Activated CD4-positive, alpha-beta T cell treated with anti-CD3 and anti-CD28 coated beads, Interleukin-2, amount 10 ng/mL, durations not matched to agents 7 days and 5 days (primary cell): Measurements from ENCODE around the gene DAPP1. TPM values are rescaled to one million over a fixed set of nuclear protein-coding genes. Genes with fewer than 3 reads are reported as not detected.
"Not testable (repeated sequence)": the region's sequence is repeated elsewhere in the genome, so short reads cannot be mapped to it uniquely, and the experiment has no call there.

Source experiments
- CTCF ChIA-PET: fragments of 350-600 bp; sonication (Branson Sonifier 250); formaldehyde crosslinking; loops from one replicate; lab custom pipeline; 2021; ENCODE audit warnings: antibody characterized with exemption; lab: Charles Lee
- POLR2A ChIA-PET: fragments of 350-600 bp; sonication (Branson Sonifier 250); formaldehyde crosslinking; loops from one replicate; lab custom pipeline; 2021; ENCODE audit warnings: antibody characterized with exemption; lab: Charles Lee
- DNase-seq: peaks from one replicate; pipeline ENCODE4 v3.0.0-alpha.2; 2020
- H3K27ac Mint-ChIP-seq: one replicate; pipeline ENCODE4 v1.8.0; 2021; ENCODE audit warnings: mild to moderate bottlenecking, moderate library complexity, mixed read lengths
- H3K27me3 Mint-ChIP-seq: one replicate; pipeline ENCODE4 v1.8.0; 2021; ENCODE audit warnings: mixed read lengths
- H3K36me3 Mint-ChIP-seq: one replicate; pipeline ENCODE4 v1.8.0; 2021; ENCODE audit warnings: low read depth, mixed read lengths
- H3K4me1 Mint-ChIP-seq: one replicate; pipeline ENCODE4 v1.8.0; 2021; ENCODE audit warnings: mixed read lengths
- H3K4me3 Mint-ChIP-seq: one replicate; pipeline ENCODE4 v1.8.0; 2021; ENCODE audit warnings: mild to moderate bottlenecking, moderate library complexity, mixed read lengths
- H3K9me3 Mint-ChIP-seq: one replicate; pipeline ENCODE4 v1.8.0; 2021; ENCODE audit warnings: mixed read lengths
- total RNA-seq, 2 experiments: library from RNA; stranded (reverse); gene quantifications; one replicate each; pipeline ENCODE4 v1.2.3, GENCODE V29; 2021

The DAPP1 gene, protein sequence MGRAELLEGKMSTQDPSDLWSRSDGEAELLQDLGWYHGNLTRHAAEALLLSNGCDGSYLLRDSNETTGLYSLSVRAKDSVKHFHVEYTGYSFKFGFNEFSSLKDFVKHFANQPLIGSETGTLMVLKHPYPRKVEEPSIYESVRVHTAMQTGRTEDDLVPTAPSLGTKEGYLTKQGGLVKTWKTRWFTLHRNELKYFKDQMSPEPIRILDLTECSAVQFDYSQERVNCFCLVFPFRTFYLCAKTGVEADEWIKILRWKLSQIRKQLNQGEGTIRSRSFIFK
- total RNA-seq = 10 to 100 TPM; 39.5 TPM

DNA sequence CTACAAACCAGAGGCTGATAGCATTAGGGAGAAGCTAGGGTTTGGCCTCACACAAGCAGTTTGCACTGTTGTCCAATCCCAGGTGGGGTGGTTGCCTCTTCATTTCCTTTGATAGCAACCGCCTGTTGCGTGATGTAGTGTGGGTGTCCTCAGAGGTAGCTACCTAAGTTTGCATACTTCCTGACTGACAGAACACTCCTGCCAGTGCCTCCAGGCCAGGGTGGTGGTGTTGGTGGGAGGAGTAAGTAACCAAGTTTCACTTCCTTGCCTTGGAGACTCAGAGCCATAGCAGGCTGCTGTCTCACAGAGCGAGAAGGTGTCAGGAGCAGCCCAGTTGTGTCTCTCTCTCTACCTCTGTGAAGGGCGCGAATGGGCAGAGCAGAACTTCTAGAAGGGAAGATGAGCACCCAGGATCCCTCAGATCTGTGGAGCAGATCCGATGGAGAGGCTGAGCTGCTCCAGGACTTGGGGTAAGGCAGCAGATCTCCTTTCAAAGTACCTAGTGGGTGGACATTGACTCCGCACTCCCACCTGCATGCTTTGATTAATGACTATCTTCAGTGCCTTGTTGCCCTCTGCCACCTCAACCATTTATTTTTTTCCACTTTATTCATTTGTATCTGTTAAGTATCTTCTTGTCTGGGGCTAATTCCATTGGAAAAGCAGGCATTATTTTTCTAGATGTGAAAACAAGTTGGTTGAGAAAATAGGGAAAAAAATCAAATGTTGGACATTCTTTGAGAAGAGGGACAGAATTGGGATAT, at the start of gene DAPP1:
Gene DAPP1, plus strand, starts transcription at position 283 of the 764 bp plus-strand sequence. Its CDS starts 87 bp downstream, at position 370.
- peak within 1 kb of the TSS; percentile 94 for H3K27ac Mint-ChIP-seq
- H3K9me3 Mint-ChIP-seq = no peaks in the 10 kb centered on the region

DNA sequence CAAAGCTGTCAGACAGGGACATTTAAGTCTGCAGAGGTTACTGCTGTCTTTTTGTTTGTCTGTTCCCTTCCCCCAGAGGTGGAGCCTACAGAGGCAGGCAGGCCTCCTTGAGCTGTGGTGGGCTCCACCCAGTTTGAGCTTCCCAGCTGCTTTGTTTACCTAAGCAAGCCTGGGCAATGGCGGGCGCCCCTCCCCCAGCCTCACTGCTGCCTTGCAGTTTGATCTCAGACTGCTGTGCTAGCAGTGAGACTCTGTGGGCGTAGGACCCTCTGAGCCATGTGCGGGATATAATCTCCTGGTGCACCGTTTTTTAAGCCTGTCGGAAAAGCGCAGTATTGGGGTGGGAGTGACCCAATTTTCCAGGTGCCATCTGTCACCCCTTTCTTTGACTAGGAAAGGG, 45.8 kb upstream of the DAPP1 start:
- peaks cover 13% of the 10 kb centered on the region for H3K9me3 Mint-ChIP-seq
- H3K4me3 Mint-ChIP-seq, H3K4me1 Mint-ChIP-seq, H3K27me3 Mint-ChIP-seq, POLR2A ChIA-PET, H3K27ac Mint-ChIP-seq, DNase-seq, CTCF ChIA-PET, H3K36me3 Mint-ChIP-seq: not testable (repeated sequence)

More for the DNA sequence above, at the start of gene DAPP1:
- ChIA-PET POLR2A (interaction anchor here (0.6 to 2.3 kb wide), 6 partner anchors 30 to 253 kb away, joined by 3 to 8 read pairs (median 5); partner anchors contain the start of genes DNAJB14, H2AZ1 and TRMT10A), CTCF (interaction anchor here (0.7 to 2.0 kb wide), 11 partner anchors 8 to 277 kb away, joined by 3 to 5 read pairs (median 3); partner anchors contain the start of gene TRMT10A)
- peak; percentile 92 for DNase-seq
- peaks cover 26% of the 10 kb centered on the region for H3K36me3 Mint-ChIP-seq
- peaks cover 60% of the 10 kb centered on the region for H3K4me1 Mint-ChIP-seq
- peak within 1 kb of the TSS; percentile 83 for H3K4me3 Mint-ChIP-seq
- no peaks in the 10 kb centered on the region for H3K27me3 Mint-ChIP-seq

DNA sequence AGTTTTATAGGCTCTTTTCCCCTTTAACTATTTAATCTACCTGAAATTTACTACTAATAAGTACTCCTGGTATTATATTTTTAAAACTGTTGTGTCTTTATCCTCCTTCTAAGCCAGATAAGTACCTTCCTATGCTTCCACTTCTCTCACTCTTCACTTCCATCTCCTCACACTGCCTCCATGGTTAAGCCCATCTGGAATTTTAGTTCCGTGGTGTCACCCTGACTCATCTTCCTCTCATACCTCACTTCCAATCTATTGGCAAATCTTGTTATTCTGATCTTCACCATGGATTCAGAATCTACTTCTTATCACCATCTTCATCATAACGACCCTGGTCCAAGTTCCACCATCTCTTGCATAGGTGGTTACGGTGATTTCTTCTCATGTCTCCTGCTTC, 32.7 kb upstream of the DAPP1 start:
- peaks cover 10% of the 10 kb centered on the region for H3K27me3 Mint-ChIP-seq
- POLR2A ChIA-PET = no interaction called here
- CTCF ChIA-PET = no interaction called here
- H3K9me3 Mint-ChIP-seq = no peaks in the 10 kb centered on the region
- no peak overlapping the region for H3K27ac Mint-ChIP-seq
- no peaks in the 10 kb centered on the region for H3K4me1 Mint-ChIP-seq
- H3K36me3 Mint-ChIP-seq = no peaks in the 10 kb centered on the region
- DNase-seq = no peak
- no peak overlapping the region for H3K4me3 Mint-ChIP-seq

DNA sequence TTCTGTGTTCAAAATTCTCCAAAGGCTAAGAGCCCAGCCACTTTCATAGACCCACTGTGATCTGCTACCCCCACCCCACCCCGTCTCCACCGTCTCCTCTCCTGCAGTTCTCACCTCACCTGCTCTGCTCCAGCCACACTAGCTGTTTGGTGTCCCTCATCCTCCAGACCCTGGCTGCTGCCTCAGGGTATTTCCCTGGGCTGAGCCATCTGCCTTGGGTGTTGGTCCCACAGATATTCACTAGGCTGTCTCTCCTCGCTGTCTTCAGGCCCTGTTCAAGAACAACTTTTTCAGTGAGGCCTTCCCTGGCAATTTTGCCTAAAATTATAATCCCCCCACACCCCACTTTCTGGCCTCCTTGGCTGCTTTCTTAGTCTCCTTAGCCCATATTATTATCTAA, 31.8 kb upstream of the DAPP1 start:
- H3K27me3 Mint-ChIP-seq = peaks cover 15% of the 10 kb centered on the region
- no peaks in the 10 kb centered on the region for H3K9me3 Mint-ChIP-seq
- no peak overlapping the region for H3K4me3 Mint-ChIP-seq
- H3K36me3 Mint-ChIP-seq = no peaks in the 10 kb centered on the region
- no peak for DNase-seq
- ChIA-PET POLR2A (no interaction called here), CTCF (no interaction called here)
- no peak overlapping the region for H3K27ac Mint-ChIP-seq
- H3K4me1 Mint-ChIP-seq = no peaks in the 10 kb centered on the region

DNA sequence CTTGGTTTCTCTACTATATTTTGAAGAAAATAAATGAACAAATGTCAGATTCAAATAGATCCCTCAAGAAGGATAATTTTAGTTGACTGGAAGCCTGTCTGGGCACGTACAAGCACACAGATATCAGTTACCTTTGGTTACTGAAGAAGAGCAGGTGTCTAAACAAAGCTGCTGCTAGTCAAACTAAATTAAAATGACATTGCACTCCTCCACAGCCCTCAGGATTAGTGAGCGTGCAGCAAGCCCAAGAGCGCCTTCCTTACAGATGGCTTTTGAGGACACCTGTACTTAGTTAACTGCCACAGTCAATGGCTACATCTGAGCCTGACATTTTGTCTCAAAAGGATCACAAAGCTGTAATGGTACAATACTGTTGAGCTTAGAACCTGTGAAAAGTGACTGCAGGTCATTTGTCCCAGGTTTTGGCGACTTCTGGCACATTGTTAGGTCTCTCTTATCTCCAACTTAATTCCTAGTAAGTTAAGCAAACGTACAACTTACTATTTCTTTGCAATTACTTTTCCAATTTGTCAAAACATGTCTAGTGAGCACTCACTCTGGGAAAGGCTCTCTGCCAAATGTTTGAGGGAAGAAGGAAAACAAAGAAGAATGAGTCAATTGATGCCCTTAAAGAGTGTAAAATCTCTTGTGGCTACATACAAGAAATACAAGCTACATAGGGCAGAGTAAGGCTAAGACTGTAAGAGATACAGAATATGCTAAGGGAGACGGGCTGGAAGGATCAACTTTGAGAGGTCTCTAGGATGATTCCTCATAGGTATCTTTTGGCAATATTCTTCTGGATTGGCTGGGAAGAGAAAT, 25.6 kb upstream of the DAPP1 start:
- Mint-ChIP-seq H3K9me3 (peaks cover 1% of the 10 kb centered on the region), H3K27me3 (peaks cover 43% of the 10 kb centered on the region), H3K4me3 (no peak overlapping the region), H3K27ac (no peak overlapping the region), H3K36me3 (no peaks in the 10 kb centered on the region), H3K4me1 (no peaks in the 10 kb centered on the region)
- ChIA-PET POLR2A (no interaction called here), CTCF (no interaction called here)
- DNase-seq = no peak

DNA sequence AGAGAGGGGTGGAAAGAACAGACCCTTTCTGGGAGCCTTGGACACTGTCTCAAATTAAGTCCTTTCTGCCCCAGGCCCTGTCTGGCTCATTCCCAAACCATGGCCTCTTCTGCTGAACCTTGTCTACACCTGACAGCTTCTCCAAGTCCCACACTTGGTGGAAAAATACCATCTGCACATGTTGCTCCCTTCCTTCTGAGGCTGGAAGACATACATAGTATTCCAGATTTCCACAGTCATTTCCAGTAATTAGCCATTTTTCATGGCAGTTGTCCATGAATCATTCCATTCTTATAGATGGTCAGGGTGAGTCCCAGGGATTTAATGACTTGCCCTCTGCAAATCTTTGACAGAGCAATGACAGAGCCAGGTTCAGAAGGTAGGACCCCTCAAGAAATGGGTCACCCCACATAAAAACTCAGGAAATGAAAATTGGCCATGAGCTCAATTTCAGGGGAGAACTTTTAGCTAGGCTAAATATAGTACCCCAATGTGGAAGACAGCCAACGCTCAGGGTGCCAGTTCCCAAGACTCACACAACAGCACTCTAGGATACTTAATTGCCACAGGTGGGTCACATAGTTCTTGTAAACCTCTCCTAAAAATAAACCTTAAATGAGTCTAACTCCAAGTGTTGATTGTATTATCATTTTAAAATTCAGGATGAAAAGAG, 16.2 kb upstream of the DAPP1 start:
- ChIA-PET CTCF (interaction anchor here (1.3 kb wide), 1 partner anchor 8 kb away, joined by 3 read pairs; no protein-coding TSS in a partner anchor), POLR2A (no interaction called here)
- no peak overlapping the region for H3K27ac Mint-ChIP-seq
- no peak overlapping the region for H3K4me3 Mint-ChIP-seq
- H3K27me3 Mint-ChIP-seq = peaks cover 39% of the 10 kb centered on the region
- no peaks in the 10 kb centered on the region for H3K4me1 Mint-ChIP-seq
- H3K9me3 Mint-ChIP-seq = no peaks in the 10 kb centered on the region
- H3K36me3 Mint-ChIP-seq = no peaks in the 10 kb centered on the region
- no peak for DNase-seq

DNA sequence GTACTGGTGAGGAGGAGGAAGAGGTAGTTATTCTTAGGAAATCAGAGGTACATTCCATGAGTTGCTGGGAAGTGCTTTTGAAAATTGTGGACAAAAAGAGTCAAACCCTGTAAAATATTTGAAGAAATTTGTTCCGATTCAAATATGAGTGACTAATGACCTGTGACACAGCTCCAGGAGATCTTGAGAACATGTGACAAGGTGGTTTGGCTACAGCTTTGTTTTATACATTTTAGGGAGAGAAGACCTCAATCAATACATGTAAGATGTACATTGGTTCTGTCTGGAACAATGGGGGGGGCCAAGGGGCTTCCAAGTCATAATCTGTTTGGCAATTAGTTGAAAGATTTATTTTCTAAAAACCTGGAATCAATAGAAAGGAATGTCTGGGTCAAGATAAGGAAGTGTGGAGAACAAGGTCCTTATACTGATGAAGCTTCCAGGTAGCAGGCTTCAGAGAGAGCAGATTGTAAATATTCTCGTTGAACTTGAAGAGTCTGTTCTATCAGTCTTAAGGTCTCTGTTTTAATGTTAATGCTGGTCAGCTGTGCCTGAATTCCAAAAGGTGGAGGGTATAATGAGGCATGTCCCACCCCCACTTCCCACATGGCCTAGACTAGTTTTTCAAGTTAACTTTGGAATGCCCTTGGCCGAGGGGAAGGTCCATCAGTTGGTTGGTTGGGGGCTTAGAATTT, 15.5 kb upstream of the DAPP1 start:
- POLR2A ChIA-PET = no interaction called here
- no peaks in the 10 kb centered on the region for H3K9me3 Mint-ChIP-seq
- CTCF ChIA-PET = interaction anchor here (1.3 to 1.5 kb wide), 2 partner anchors 8 to 52 kb away, joined by 3 read pairs; no protein-coding TSS in a partner anchor
- no peak overlapping the region for H3K27ac Mint-ChIP-seq
- H3K4me1 Mint-ChIP-seq = no peaks in the 10 kb centered on the region
- no peaks in the 10 kb centered on the region for H3K36me3 Mint-ChIP-seq
- no peak overlapping the region for H3K4me3 Mint-ChIP-seq
- no peak for DNase-seq
- peaks cover 32% of the 10 kb centered on the region for H3K27me3 Mint-ChIP-seq

DNA sequence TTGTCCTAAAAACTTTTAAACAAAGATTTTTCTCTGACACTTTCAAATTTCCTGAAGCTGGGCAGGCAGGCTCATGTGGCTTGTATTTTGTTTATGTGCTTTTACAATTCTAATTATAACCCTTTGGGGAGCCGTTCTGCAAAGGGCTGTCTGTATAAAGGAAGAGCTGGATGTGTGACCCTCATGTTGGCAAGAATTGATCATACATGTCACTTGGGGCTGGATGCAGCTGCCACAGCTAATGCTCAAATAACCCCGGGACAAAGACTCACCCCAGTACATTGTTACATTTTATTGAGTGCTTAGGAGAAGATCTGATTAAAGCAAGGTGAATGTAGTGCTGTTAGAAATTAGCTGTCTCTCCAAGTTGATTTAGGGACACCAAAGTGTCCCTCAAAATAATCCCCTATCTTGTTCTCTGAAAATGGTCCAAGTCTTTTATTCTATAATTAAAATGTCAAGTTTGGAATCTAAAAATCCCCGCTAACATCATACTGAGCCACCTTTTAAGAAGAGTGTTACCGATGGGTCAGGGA, 13.0 kb upstream of the DAPP1 start:
- Mint-ChIP-seq H3K27ac (no peak overlapping the region), H3K4me1 (peaks cover 6% of the 10 kb centered on the region), H3K4me3 (no peak overlapping the region), H3K9me3 (no peaks in the 10 kb centered on the region), H3K27me3 (peaks cover 28% of the 10 kb centered on the region), H3K36me3 (no peaks in the 10 kb centered on the region)
- POLR2A ChIA-PET = no interaction called here
- CTCF ChIA-PET = interaction anchor here (0.6 to 1.8 kb wide), 3 partner anchors 10 to 240 kb away, joined by 3 to 6 read pairs (median 3); partner anchors contain the start of gene TRMT10A
- DNase-seq = no peak

DNA sequence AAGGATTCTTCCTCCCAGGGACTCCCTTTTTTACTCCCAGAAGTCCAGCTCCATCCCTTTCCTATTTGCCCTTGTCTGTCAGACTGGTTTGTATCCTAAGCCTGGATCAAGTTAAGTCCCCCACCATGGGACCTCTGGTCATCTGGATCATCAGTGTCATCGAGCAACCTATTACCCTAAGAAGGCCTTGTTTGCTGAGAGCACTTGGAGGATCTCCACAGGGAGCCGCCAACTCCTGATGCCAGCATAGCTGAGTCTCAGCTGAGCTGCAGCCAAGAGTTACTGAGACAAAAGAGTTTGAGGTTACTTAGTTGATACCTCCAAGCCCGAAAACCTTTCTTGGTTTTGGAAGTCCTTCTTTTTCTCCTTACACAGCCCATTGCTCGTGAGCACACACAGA, 10.1 kb upstream of the DAPP1 start:
- DNase-seq = no peak
- Mint-ChIP-seq H3K9me3 (no peaks in the 10 kb centered on the region), H3K27ac (no peak overlapping the region), H3K36me3 (no peaks in the 10 kb centered on the region), H3K27me3 (peaks cover 18% of the 10 kb centered on the region), H3K4me3 (no peak overlapping the region), H3K4me1 (peaks cover 12% of the 10 kb centered on the region)
- CTCF ChIA-PET = interaction anchor here (0.5 to 1.2 kb wide), 3 partner anchors 10 to 255 kb away, joined by 3 read pairs; partner anchors contain the start of gene DAPP1
- POLR2A ChIA-PET = no interaction called here

DNA sequence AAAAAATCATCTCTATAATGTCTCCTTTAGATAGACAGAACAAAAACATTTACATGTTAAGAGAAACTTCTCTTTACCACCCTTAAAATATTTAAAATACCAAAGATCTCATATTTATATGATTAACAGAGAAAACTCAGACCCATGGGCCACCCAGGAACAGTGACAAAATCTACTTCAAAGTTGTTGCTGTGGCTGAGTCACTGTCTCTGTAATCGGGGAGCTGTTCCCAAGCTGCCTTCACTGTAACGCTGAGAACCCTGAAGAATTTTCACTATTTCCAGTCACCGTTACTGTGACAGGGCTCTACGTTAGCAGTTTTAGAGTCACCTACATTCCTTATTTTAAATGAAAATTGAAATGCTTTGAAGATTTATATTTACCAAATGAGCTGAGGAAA, 9.0 kb upstream of the DAPP1 start:
- Mint-ChIP-seq H3K27ac (no peak overlapping the region), H3K36me3 (no peaks in the 10 kb centered on the region), H3K4me1 (peaks cover 19% of the 10 kb centered on the region), H3K9me3 (no peaks in the 10 kb centered on the region), H3K27me3 (peaks cover 11% of the 10 kb centered on the region), H3K4me3 (no peak overlapping the region)
- ChIA-PET CTCF (interaction anchor here (0.6 to 1.9 kb wide), 15 partner anchors 9 to 256 kb away, joined by 3 to 8 read pairs (median 3); partner anchors contain the start of genes DAPP1, LAMTOR3 and TRMT10A), POLR2A (no interaction called here)
- DNase-seq = no peak

DNA sequence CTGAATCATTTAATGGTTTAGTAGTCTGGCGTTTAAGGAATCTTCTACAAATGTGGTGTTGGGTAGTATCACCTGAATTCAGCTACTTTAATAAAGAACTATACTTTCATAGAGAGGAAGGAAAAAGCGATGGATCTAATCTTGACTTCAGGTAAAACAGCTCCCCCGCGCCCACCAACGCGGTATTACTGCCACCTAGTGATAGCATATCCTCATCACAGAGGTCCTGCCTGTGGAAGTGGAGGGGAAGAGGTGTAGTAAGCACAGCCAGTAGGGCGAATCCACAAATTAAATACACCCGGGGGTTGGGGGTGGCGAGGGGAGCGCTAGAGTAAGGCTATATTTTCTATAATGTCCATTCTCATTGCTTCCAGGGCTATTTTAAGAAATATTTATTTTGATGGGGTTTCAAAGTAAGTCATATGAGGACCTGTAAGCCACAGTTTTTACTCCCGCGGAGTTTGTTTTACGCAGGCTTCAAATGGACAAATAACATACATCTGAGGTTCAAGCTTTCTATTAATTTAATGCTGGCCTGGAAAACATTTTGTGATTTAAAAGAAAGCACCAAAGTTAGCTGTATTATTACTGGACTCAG, 8.3 kb upstream of the DAPP1 start:
- Mint-ChIP-seq H3K4me3 (no peak overlapping the region), H3K4me1 (peaks cover 19% of the 10 kb centered on the region), H3K27me3 (peaks cover 6% of the 10 kb centered on the region), H3K9me3 (no peaks in the 10 kb centered on the region), H3K36me3 (no peaks in the 10 kb centered on the region), H3K27ac (no peak overlapping the region)
- CTCF ChIA-PET = interaction anchor here (0.6 to 1.9 kb wide), 24 partner anchors 8 to 248 kb away, joined by 3 to 8 read pairs (median 3); partner anchors contain the start of genes DAPP1, LAMTOR3 and TRMT10A
- POLR2A ChIA-PET = no interaction called here
- peak; percentile 81 for DNase-seq
